Forelimb muscle (tissue), 1 donor: ENCODE data around the gene CALHM3. TPM values are rescaled to one million over a fixed set of nuclear protein-coding genes. Genes with fewer than 3 reads are reported as not detected.

Experiments
- DNase-seq: peaks from one replicate; pipeline ENCODE4 v3.0.0-alpha.2; 2013; ENCODE audit warnings: low read depth
- polyA plus RNA-seq: library from polyadenylated mRNA; unstranded; fragments of 120-200 nt; gene quantifications from one replicate; pipeline ENCODE4 v1.2.1, GENCODE V29; 2013; ENCODE audit not compliant: insufficient read length

The CALHM3 gene
- polyA plus RNA-seq, 1 donor = not detected

GRCh38 chr10:103474077-103474476 lies 5.0 kb downstream of the CALHM3 start:
- no peak for DNase-seq

- DNase-seq = no peak
These were observed 5.8 kb downstream of the CALHM3 start for GRCh38 chr10:103473261-103473671.

DNA sequence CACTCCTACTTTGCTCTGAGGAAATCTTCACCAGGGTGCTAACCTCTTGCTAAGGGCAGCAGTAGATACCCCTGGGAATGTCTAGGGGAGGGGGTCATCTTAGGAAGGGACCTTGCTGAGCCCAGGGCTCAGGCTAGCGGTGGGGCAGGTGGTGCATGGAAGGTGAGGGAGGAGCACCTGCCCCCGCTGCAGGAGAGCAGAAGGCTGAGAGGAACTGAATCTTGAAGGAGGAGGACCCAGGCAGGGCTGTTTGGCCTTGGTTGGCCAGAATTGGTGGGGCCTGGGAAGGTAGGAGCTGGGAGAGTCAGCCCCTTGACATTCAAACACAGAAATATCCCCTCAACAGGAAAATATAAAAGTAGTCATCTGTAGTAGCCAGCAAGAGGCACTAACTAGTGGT lies 7.0 kb downstream of the CALHM3 start:
- no peak for DNase-seq

DNA sequence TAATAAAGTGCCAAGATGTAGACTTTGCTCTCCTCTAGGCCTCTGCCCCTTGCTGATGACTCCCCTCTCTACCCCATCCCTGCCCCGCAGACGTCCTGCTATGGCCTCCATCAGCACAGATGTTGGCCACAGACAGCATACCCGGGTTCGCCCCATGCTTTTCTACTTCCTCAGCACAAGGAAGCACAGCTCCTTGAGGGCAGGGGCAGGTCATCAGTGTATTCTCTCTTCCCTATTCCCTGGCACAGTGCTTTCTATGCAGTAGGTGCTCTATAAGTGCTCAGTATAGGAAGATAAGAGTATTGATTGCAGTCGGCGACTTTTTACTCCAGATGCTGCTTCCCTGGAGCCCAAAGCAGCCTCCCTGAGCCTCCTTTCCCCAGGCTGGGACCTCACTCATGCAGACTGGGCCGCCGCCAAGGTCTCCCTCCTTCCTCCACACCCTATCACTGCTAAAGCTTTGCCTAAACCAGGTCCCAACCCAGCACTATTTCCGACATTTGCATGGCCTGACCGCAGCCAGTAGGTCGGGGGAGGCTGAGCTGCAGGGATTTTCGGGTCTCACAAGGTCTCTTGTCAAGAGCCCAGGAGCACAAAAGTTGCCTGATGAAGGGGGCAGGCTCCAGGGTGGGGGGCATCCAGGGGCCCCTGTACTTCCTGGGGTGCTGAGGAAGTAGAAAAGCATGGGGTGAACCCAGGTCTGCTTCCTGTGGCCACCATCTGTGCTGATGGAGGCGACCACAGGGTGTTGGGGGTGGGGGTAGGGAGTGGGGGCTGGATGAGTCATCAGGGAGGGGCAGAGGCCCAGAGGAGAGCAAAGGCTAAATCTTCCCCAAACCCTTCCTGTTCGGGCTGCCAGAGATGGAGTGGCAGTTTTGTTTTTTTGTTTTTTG lies 8.0 kb downstream of the CALHM3 start:
- no peak for DNase-seq

GRCh38 chr10:103469201-103469600 lies 9.8 kb downstream of the CALHM3 start:
- DNase-seq = no peak

DNA sequence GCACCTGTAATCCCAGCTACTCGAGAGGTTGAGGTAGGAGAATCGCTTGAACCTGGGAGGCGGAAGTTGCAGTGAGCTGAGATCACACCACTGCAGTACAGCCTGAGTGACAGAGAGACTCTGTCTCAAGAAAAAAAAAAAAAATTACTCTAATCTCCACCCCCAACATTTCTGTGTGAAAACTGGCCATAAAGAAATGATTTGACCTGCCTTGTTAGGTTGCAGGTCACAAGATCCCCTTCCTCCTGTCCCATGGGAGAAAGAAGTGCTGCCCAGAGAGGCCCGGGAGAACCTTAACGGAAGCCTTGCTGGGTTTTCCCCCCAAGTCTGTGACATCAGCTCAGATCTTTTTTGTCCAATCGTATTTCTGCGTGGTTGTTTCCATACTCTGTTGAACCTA lies 11.6 kb downstream of the CALHM3 start:
- DNase-seq = no peak

GRCh38 chr10:103466734-103467133 lies 12.3 kb downstream of the CALHM3 start:
- no peak for DNase-seq

- DNase-seq = no peak
These were observed 13.4 kb downstream of the CALHM3 start for GRCh38 chr10:103465411-103466179.

DNA sequence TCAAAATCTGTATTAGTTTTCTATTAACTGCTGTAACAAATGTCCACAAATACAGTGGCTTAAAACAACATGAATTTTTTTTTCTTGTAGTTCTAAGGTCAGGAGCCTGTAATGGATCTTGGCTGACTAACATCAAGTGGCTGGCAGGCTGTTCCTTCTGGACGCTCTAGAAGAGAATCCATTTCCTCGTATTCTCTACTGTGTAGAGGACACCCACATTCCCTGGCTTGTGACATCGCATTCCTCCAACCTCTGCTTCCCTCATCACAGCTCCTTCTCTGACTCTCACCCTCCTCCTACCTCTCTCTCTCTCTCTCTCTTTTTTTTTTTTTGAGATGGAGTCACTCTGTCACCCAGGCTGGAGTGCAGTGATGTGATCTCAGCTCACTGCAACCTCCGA lies 15.5 kb downstream of the CALHM3 start:
- DNase-seq = no peak

DNA sequence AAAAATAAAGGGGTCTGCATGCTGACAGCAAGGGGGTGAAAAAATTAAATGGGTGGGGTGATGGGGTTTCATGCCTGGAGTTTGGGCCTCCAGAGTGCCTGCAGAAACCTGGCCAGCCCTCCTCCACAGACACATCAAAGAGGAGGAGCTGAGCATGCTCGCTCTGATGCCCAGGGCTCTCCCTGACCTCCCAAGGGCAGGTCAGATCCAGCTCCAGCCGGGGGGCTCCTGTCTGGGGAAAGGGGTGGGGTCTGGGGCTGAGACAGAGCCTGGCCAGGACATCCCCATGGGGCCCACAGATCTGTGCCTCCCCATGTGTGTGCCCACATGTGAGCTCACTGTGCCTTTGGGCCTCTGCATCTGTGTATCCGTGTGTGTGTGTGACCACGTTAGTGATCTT lies 19.4 kb downstream of the CALHM3 start:
- DNase-seq = no peak

DNA sequence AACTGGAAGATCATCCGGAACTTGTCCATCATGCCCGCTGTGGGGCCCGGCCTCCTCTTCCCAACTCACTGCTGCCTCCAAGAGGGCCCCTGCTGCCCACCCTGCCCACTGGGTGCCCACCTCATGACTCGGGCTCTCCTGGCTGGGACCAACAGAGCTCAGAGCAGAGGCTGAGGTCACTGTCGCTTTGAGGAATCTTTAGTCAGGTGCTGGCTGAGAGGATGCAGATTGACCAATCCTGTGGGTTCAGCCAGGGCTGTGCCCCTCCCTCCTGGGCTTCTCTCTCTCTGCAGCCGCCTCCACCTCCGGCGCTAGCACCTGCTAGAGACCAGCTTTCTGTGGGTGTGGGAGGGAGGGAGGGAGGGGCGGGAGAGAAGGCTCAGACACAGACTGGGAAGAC lies 20.3 kb downstream of the CALHM3 start, which contains the start of gene CALHM1:
TSS of gene CALHM1 (minus strand) at position 181 of the 400 bp plus-strand sequence. CDS start at position 32, 149 bp downstream.
- no peak for DNase-seq

- DNase-seq = no peak
These were observed 21.0 kb downstream of the CALHM3 start for GRCh38 chr10:103457896-103458583.

GRCh38 chr10:103457176-103457712 lies 21.8 kb downstream of the CALHM3 start:
- no peak for DNase-seq

GRCh38 chr10:103456074-103456660 lies 22.9 kb downstream of the CALHM3 start:
- DNase-seq = no peak

- DNase-seq = no peak
These were observed 23.8 kb downstream of the CALHM3 start for GRCh38 chr10:103455235-103455634.

- no peak for DNase-seq
These were observed 25.0 kb downstream of the CALHM3 start for GRCh38 chr10:103454026-103454425.

GRCh38 chr10:103452506-103453230 lies 26.4 kb downstream of the CALHM3 start:
- DNase-seq = no peak

- peak; percentile 36 for DNase-seq
These were observed 27.1 kb downstream of the CALHM3 start, which contains the start of gene CALHM2 for GRCh38 chr10:103451831-103452505. CALHM2 (minus strand) TSS chr10:103452370; CDS start chr10:103449941, 2,429 bp downstream.

DNA sequence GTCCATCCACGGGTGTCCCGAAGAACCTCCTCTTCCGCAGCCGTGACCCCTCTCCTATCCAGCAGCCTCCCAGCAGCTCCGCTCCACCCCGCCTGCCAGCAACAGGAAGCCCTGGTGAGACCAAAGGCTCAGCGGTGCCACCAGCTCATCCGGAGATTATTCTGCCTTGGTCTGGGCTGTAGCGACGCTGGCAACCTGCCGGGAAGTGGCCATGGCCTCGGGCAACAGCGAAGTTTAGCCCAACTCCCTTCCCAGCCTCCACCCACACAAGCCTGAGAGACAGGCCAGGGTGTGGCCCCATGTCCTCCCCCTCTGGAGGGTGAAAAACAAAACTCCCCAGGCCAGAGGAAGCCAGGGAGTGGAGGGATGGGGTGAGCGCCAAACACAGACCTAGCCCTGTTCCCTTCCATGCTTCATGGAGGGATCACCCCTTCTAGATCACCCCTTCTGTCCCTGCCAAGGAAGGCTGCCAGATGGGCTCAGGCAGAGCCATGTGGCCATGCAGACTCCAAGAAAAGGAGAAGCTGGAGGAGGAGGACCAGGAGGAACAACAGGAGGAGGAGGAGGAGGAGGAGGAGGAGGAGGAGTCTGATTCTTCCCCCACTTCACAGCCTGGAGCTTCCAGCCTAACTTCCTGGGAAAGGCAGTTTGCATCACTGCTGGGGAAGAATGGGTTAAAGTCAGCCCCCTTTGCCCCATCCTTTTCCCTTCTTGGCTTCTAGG lies 27.8 kb downstream of the CALHM3 start:
- DNase-seq = no peak
